GM23338 (cell line): ENCODE measurements around the gene ABR. TPM values are rescaled to one million over a fixed set of nuclear protein-coding genes. Genes with fewer than 3 reads are reported as not detected.

ENCODE experiments used
- ATAC-seq: fragments of 200-7000 bp; cut with Tn5 transposase; 3 replicates; pipeline ENCODE4 v1.9.1; 2020
- DNase-seq: peaks from one replicate; pipeline ENCODE4 v3.0.0-alpha.2; 2015; ENCODE audit warnings: low spot score
- H2AFZ ChIP-seq: fragments of 200-600 bp; sonication (generic); 2 replicates; pipeline ENCODE4 v1.8.0; 2016; ENCODE audit warnings: antibody characterized with exemption, mild to moderate bottlenecking, moderate library complexity
- H3F3A ChIP-seq: fragments of 200-600 bp; sonication (generic); replicated peaks from 2 replicates; pipeline ENCODE4 v1.8.0; 2017; ENCODE audit warnings: antibody characterized with exemption, mixed run types, low read depth
- H3K27ac ChIP-seq: fragments of 200-600 bp; sonication (generic); 2 replicates; pipeline ENCODE4 v1.6.1; 2016; ENCODE audit warnings: low read depth
- H3K27me3 ChIP-seq: fragments of 200-600 bp; sonication (generic); 2 replicates; pipeline ENCODE4 v1.8.0; 2016; ENCODE audit warnings: mild to moderate bottlenecking, mixed run types, moderate library complexity; ENCODE audit not compliant: insufficient read depth
- H3K36me3 ChIP-seq: fragments of 200-600 bp; sonication (generic); 2 replicates; pipeline ENCODE4 v1.8.0; 2016; ENCODE audit warnings: mild to moderate bottlenecking; ENCODE audit not compliant: insufficient read depth
- H3K4me1 ChIP-seq: fragments of 200-600 bp; sonication (generic); 2 replicates; pipeline ENCODE4 v1.8.0; 2016; ENCODE audit warnings: mild to moderate bottlenecking, moderate library complexity; ENCODE audit not compliant: insufficient read depth
- H3K4me2 ChIP-seq: fragments of 200-600 bp; sonication (generic); 2 replicates; pipeline ENCODE4 v1.7.1; 2017; ENCODE audit warnings: mixed run types
- H3K4me3 ChIP-seq: fragments of 200-600 bp; sonication (generic); 2 replicates; pipeline ENCODE4 v1.6.1; 2016; ENCODE audit warnings: mixed run types
- H3K79me2 ChIP-seq: fragments of 200-600 bp; sonication (generic); replicated peaks from 2 replicates; pipeline ENCODE4 v1.8.0; 2017; ENCODE audit warnings: mild to moderate bottlenecking; ENCODE audit not compliant: insufficient read depth
- H3K9me2 ChIP-seq: fragments of 200-600 bp; sonication (generic); 2 replicates; pipeline ENCODE4 v1.8.0; 2017; ENCODE audit not compliant: insufficient read depth
- H4K20me1 ChIP-seq: fragments of 200-600 bp; sonication (generic); replicated peaks from 2 replicates; pipeline ENCODE4 v1.8.0; 2017; ENCODE audit warnings: mild to moderate bottlenecking; ENCODE audit not compliant: insufficient read depth
- H3K27ac Mint-ChIP-seq: 2 replicates; pipeline ENCODE4 v1.8.0; 2020; ENCODE audit warnings: inconsistent platforms, mild to moderate bottlenecking, moderate library complexity, mixed read lengths
- H3K27me3 Mint-ChIP-seq: 3 replicates; pipeline ENCODE4 v1.8.0; 2022; ENCODE audit warnings: low read depth, mild to moderate bottlenecking, moderate library complexity, mixed read lengths, inconsistent platforms; ENCODE audit not compliant: insufficient read depth, poor library complexity
- H3K36me3 Mint-ChIP-seq: 3 replicates; pipeline ENCODE4 v1.8.0; 2021; ENCODE audit warnings: low read depth, mild to moderate bottlenecking, inconsistent platforms, moderate library complexity, mixed read lengths
- H3K4me1 Mint-ChIP-seq: 3 replicates; pipeline ENCODE4 v1.8.0; 2020; ENCODE audit warnings: mild to moderate bottlenecking, inconsistent platforms, mixed read lengths
- H3K4me3 Mint-ChIP-seq: 3 replicates; pipeline ENCODE4 v1.8.0; 2021; ENCODE audit warnings: moderate library complexity, mild to moderate bottlenecking, inconsistent platforms, mixed read lengths
- H3K9me3 Mint-ChIP-seq: 3 replicates; pipeline ENCODE4 v1.8.0; 2020; ENCODE audit warnings: moderate library complexity, mild to moderate bottlenecking, inconsistent platforms, mixed read lengths
- CREB1 ChIP-seq: fragments of 250-450 bp; sonication (Bioruptor Pico); IDR thresholded peaks from 2 replicates; pipeline ENCODE4 v1.5.0; 2020; ENCODE audit warnings: low read depth, mild to moderate bottlenecking, moderate library complexity
- CTCF ChIP-seq, 2 experiments: fragments of 200-600 bp in 1 of 2; sonication (generic) in 1 of 2; conservative IDR thresholded peaks; 2 replicates each; pipeline versions ENCODE4 v1.5.1 to v1.6.1; 2016 to 2017; ENCODE audit warnings: antibody characterized with exemption in 2 of 2, low read depth in 2 of 2, mild to moderate bottlenecking in 2 of 2, moderate library complexity in 1 of 2
- ETS1 ChIP-seq: IDR thresholded peaks from 2 replicates; pipeline ENCODE4 v1.6.1; 2016; ENCODE audit warnings: antibody characterized with exemption
- EZH2phosphoT487 ChIP-seq: fragments of 200-600 bp; sonication (generic); IDR thresholded peaks from one replicate; pipeline ENCODE4 v1.8.1; 2018; ENCODE audit warnings: antibody characterized with exemption; ENCODE audit not compliant: unreplicated experiment
- JUNB ChIP-seq: IDR thresholded peaks from one replicate; pipeline ENCODE4 v1.6.1; 2016; ENCODE audit warnings: antibody characterized with exemption; ENCODE audit not compliant: unreplicated experiment
- NANOG ChIP-seq: IDR thresholded peaks from 2 replicates; pipeline ENCODE4 v1.6.1; 2016; ENCODE audit warnings: antibody characterized with exemption, borderline replicate concordance
- REST ChIP-seq: IDR thresholded peaks from one replicate; pipeline ENCODE4 v1.6.1; 2018; ENCODE audit warnings: antibody characterized with exemption; ENCODE audit not compliant: unreplicated experiment
- STAT1 ChIP-seq: IDR thresholded peaks from one replicate; pipeline ENCODE4 v1.6.1; 2016; ENCODE audit warnings: antibody characterized with exemption; ENCODE audit not compliant: unreplicated experiment
- ZNF114 ChIP-seq: fragments of 250-450 bp; sonication (Bioruptor Pico); IDR thresholded peaks from 2 replicates; pipeline ENCODE4 v1.5.0; 2020; ENCODE audit warnings: mild to moderate bottlenecking, moderate library complexity
- ZNF331 ChIP-seq: fragments of 250-450 bp; sonication (Bioruptor Pico); IDR thresholded peaks from 2 replicates; pipeline ENCODE4 v1.5.0; 2020; ENCODE audit warnings: low read depth, mild to moderate bottlenecking, moderate library complexity
- ZNF462 ChIP-seq: fragments of 250-450 bp; sonication (Bioruptor Pico); IDR thresholded peaks from 2 replicates; pipeline ENCODE4 v1.5.0; 2020; ENCODE audit warnings: mild to moderate bottlenecking, moderate library complexity
- polyA plus RNA-seq: library from polyadenylated mRNA; unstranded; fragments of >200 nt; fragmentation: Nextera tagmentation; extraction: Ambion mirVana; gene quantifications from 2 replicates; pipeline ENCODE4 v1.2.1, GENCODE V29; 2016
- total RNA-seq: library from RNA; depleted of rRNA; stranded (reverse); fragments of >200 nt; shearing (Covaris generic); gene quantifications from 2 replicates; pipeline ENCODE4 v1.2.3, GENCODE V29; 2014

Gene ABR
- total and polyA plus RNA-seq, 2 experiments from 2014 or later, result 15.0 to 27.7 TPM

- Mint-ChIP-seq H3K4me1 (peaks cover 2% of the 10 kb centered on the region; the same call in 1 of the 3 replicates), H3K9me3 (no peaks in the 10 kb centered on the region), H3K4me3 (no peak overlapping the region), H3K27ac (no peak overlapping the region), H3K27me3 (peaks cover 12% of the 10 kb centered on the region), H3K36me3 (no peaks in the 10 kb centered on the region)
- Histone ChIP-seq H3F3A (no peaks in the 10 kb centered on the region), H3K27ac (no peak overlapping the region), H3K27me3 (no peaks in the 10 kb centered on the region), H3K36me3 (no peaks in the 10 kb centered on the region), H3K9me2 (no peaks in the 10 kb centered on the region), H4K20me1 (no peaks in the 10 kb centered on the region), H3K4me1 (no peaks in the 10 kb centered on the region), H3K4me2 (no peak overlapping the region), H3K79me2 (no peaks in the 10 kb centered on the region), H2AFZ (no peak overlapping the region), H3K4me3 (no peak overlapping the region)
- TF ChIP-seq CTCF (conservative IDR thresholded peaks at IDR 0.05; ENCODE audit: low read depth in 2 of 2) (no peak), EZH2phosphoT487 (no peak), NANOG (no peak), ZNF114 (CRISPR knock-in tag) (no peak), ETS1 (no peak), JUNB (no peak), REST (no peak), STAT1 (no peak), ZNF462 (CRISPR knock-in tag) (no peak), CREB1 (CRISPR knock-in tag) (no peak), ZNF331 (CRISPR knock-in tag) (no peak)
- ATAC-seq (no peak), DNase-seq (no peak)
Observed at GRCh38 chr17:1196946-1197345, 17.2 kb upstream of the ABR start.
